Measurements from ENCODE around the gene ICAM2. TPM values are rescaled to one million over a fixed set of nuclear protein-coding genes. Genes with fewer than 3 reads are reported as not detected.

The ICAM2 gene
- total and polyA plus RNA-seq, 4 donors = 9.6 to 17.5 (median 12.4) TPM

DNA sequence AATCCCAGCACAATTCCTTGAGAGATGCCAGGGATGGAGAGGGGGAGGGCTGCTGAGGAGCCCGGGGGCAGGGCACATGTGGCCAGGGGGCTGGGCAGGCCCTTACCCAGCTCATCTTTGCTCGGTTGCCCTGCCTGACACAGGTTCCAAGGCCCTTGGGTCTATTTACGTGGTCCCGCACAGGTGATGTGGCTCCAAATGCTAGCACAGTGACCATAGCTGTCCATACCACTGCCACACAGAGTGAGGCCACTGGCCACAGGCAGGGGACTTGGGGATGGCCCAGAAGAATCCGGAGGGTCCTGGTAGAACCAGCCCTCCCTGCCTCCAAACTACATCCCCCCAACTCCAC is 32.3 kb downstream of the ICAM2 start:
- H3K27ac ChIP-seq (ENCODE audit: low read depth in 1 of 2, low read length in 2 of 2) = no peak overlapping the region
- no peaks in the 10 kb centered on the region for H3K9me3 ChIP-seq (ENCODE audit: control insufficient read depth in 4 of 4, low read length in 3 of 4)
- no peak overlapping the region for H3K9ac ChIP-seq (ENCODE audit: low read depth in 1 of 2, low read length in 2 of 2)

GRCh38 chr17:63987221-63988126 is 33.0 kb downstream of the ICAM2 start:
- no peak for DNase-seq (ENCODE audit: low spot score)
- Histone ChIP-seq H3K4me1 (ENCODE audit: control insufficient read depth in 4 of 4, insufficient read depth in 4 of 4, low read length in 3 of 4) (peaks cover 0 to 2% (median 0%) of the 10 kb centered on the region in 4 donors), H3K4me3 (ENCODE audit: low read depth in 1 of 3, low read length in 3 of 3) (no peak overlapping the region), H3K9ac (ENCODE audit: low read depth in 1 of 2, low read length in 2 of 2) (no peak overlapping the region), H3K27ac (ENCODE audit: low read depth in 1 of 2, low read length in 2 of 2) (no peak overlapping the region), H3K36me3 (ENCODE audit: control insufficient read depth in 4 of 4, insufficient read depth in 3 of 4, low read depth in 1 of 4, low read length in 3 of 4) (no peaks in the 10 kb centered on the region), H3K27me3 (ENCODE audit: control insufficient read depth in 4 of 4, insufficient read depth in 4 of 4, low read length in 3 of 4) (no peaks in the 10 kb centered on the region), H3K9me3 (ENCODE audit: control insufficient read depth in 4 of 4, low read length in 3 of 4) (no peaks in the 10 kb centered on the region)
- TF ChIP-seq MAX (IDR thresholded peaks at IDR 0.05) = no peak
- TF ChIP-seq REST (IDR thresholded peaks at IDR 0.05) = no peak
- TF ChIP-seq FOXA1 (IDR thresholded peaks at IDR 0.05) = no peak
- TF ChIP-seq RAD21 (IDR thresholded peaks at IDR 0.05) = no peak
- TF ChIP-seq, protein P1, sequence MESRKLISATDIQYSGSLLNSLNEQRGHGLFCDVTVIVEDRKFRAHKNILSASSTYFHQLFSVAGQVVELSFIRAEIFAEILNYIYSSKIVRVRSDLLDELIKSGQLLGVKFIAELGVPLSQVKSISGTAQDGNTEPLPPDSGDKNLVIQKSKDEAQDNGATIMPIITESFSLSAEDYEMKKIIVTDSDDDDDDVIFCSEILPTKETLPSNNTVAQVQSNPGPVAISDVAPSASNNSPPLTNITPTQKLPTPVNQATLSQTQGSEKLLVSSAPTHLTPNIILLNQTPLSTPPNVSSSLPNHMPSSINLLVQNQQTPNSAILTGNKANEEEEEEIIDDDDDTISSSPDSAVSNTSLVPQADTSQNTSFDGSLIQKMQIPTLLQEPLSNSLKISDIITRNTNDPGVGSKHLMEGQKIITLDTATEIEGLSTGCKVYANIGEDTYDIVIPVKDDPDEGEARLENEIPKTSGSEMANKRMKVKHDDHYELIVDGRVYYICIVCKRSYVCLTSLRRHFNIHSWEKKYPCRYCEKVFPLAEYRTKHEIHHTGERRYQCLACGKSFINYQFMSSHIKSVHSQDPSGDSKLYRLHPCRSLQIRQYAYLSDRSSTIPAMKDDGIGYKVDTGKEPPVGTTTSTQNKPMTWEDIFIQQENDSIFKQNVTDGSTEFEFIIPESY (IDR thresholded peaks at IDR 0.05) = no peak
- 72% methylated on average over 18 of the region's 18 CpGs for WGBS

More for the DNA sequence above, 32.3 kb downstream of the ICAM2 start:
- H3K27me3 ChIP-seq (ENCODE audit: control insufficient read depth in 4 of 4, insufficient read depth in 4 of 4, low read length in 3 of 4) = no peaks in the 10 kb centered on the region
- TF ChIP-seq ATF3 (IDR thresholded peaks at IDR 0.05) (no peak), EGR1 (IDR thresholded peaks at IDR 0.05; ENCODE audit: low read depth in 2 of 2) (no peak)
- no peak for DNase-seq (ENCODE audit: low spot score)
- 83% methylated on average over 5 of the region's 5 CpGs for WGBS
- no peaks in the 10 kb centered on the region for H3K36me3 ChIP-seq (ENCODE audit: control insufficient read depth in 4 of 4, insufficient read depth in 3 of 4, low read depth in 1 of 4, low read length in 3 of 4)
- H3K4me1 ChIP-seq (ENCODE audit: control insufficient read depth in 4 of 4, insufficient read depth in 4 of 4, low read length in 3 of 4) = peaks cover 0 to 2% (median 0%) of the 10 kb centered on the region in 4 donors
- H3K4me3 ChIP-seq (ENCODE audit: low read depth in 1 of 3, low read length in 3 of 3) = no peak overlapping the region

GRCh38 chr17:63986821-63987220 is 33.6 kb downstream of the ICAM2 start:
- H3K4me3 ChIP-seq (ENCODE audit: low read depth in 1 of 3, low read length in 3 of 3) = no peak overlapping the region
- H3K36me3 ChIP-seq (ENCODE audit: control insufficient read depth in 4 of 4, insufficient read depth in 3 of 4, low read depth in 1 of 4, low read length in 3 of 4) = no peaks in the 10 kb centered on the region
- peaks cover 0 to 5% (median 1%) of the 10 kb centered on the region in 4 donors for H3K9me3 ChIP-seq (ENCODE audit: control insufficient read depth in 4 of 4, low read length in 3 of 4)
- peaks cover 0 to 2% (median 0%) of the 10 kb centered on the region in 4 donors for H3K4me1 ChIP-seq (ENCODE audit: control insufficient read depth in 4 of 4, insufficient read depth in 4 of 4, low read length in 3 of 4)
- DNase-seq (ENCODE audit: low spot score) = no peak
- no peaks in the 10 kb centered on the region for H3K27me3 ChIP-seq (ENCODE audit: control insufficient read depth in 4 of 4, insufficient read depth in 4 of 4, low read length in 3 of 4)
- no peak overlapping the region for H3K27ac ChIP-seq (ENCODE audit: low read depth in 1 of 2, low read length in 2 of 2)
- WGBS = 37% methylated on average over 3 of the region's 3 CpGs
- H3K9ac ChIP-seq (ENCODE audit: low read depth in 1 of 2, low read length in 2 of 2) = no peak overlapping the region
- no peak for TF ChIP-seq ATF3 (IDR thresholded peaks at IDR 0.05)
- TF ChIP-seq FOXA2 (IDR thresholded peaks at IDR 0.05) = no peak
- TF ChIP-seq RAD21 (IDR thresholded peaks at IDR 0.05) = no peak
- TF ChIP-seq TAF1 (conservative IDR thresholded peaks at IDR 0.05) = no peak
- TF ChIP-seq, protein P1 (IDR thresholded peaks at IDR 0.05) = no peak
- TF ChIP-seq REST (IDR thresholded peaks at IDR 0.05) = no peak
- no peak for TF ChIP-seq YY1 (IDR thresholded peaks at IDR 0.05)
- TF ChIP-seq GABPA (IDR thresholded peaks at IDR 0.05 in 1 of 2, conservative IDR thresholded peaks at IDR 0.05 in 1 of 2) = no peak
- no peak for TF ChIP-seq FOXA1 (IDR thresholded peaks at IDR 0.05)

Measured in liver (tissue), 9 donors.